ENCODE data around the gene CXCL11. TPM values are rescaled to one million over a fixed set of nuclear protein-coding genes. Genes with fewer than 3 reads are reported as not detected.

Gene CXCL11
- total and polyA plus RNA-seq, 2 experiments from 2014 or later = 0.81 to 1.9 TPM

DNA sequence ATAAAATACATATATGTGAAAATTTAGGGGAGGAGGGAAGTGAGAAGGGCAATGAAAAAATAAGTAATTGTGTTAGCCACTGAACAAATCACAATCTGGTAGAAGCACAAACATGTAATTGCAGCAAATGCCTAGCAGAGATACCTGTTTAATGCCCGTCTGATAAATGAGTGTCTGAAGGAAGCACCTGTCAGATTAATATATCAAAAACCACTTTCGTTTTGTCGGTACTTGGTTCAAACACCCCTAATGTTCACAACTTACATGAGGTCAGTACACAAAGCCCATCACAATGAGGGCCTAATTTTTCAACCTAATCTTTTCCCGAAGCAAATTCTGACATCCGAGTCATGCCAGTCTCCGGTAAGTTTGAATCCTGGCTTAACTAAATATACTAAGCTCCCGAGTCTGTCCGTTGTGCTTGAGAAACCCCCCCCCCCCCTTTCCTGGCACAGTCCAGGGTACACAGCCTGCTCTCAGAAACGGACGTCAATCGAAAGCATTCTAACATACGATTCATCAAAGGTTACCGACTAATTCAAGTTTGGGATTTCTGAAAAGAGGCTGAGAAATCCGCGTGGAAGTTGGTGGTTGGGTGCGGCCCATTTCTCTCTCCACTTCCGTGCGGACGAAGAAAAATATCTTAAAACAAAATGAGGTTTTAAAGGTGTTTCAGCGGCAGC, 45.9 kb downstream of the CXCL11 start (continued):
- no peak for TF ChIP-seq POLR2AphosphoS5 (IDR thresholded peaks at IDR 0.05; ENCODE audit: low read depth)
- TF ChIP-seq, protein P1, sequence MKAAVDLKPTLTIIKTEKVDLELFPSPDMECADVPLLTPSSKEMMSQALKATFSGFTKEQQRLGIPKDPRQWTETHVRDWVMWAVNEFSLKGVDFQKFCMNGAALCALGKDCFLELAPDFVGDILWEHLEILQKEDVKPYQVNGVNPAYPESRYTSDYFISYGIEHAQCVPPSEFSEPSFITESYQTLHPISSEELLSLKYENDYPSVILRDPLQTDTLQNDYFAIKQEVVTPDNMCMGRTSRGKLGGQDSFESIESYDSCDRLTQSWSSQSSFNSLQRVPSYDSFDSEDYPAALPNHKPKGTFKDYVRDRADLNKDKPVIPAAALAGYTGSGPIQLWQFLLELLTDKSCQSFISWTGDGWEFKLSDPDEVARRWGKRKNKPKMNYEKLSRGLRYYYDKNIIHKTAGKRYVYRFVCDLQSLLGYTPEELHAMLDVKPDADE (IDR thresholded peaks at IDR 0.05) = no peak
- TF ChIP-seq ZNF331 (CRISPR knock-in tag; IDR thresholded peaks at IDR 0.05; ENCODE audit: low read depth) = no peak
- no peak for TF ChIP-seq EZH2 (IDR thresholded peaks at IDR 0.05; ENCODE audit: low read depth, unreplicated experiment)
- no peak for TF ChIP-seq NANOG (IDR thresholded peaks at IDR 0.05; ENCODE audit: borderline replicate concordance)
- TF ChIP-seq ZNF114 (CRISPR knock-in tag; IDR thresholded peaks at IDR 0.05) = no peak

DNA sequence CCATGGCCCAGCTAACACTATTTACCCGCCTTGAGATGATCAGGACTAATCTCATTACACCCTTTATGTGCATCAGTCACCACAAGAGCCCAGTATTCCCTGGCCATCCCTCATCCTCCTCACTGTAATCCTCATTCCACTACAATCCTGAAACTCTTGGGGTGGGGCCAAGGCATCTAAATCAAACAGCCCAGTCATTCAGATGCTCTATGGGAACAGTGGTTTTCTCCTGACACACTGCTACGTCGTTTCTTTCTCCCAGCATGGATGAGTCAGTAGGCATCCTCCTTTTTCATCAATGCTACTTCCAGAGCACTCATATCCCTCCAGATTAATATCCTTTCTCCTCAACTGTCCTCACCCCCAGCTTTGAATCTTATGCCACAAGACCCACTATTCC, 50.8 kb downstream of the CXCL11 start:
- no peak overlapping the region for H3K4me2 ChIP-seq
- Mint-ChIP-seq H3K36me3 (ENCODE audit: low read depth) (peaks cover 32% of the 10 kb centered on the region), H3K4me1 (peaks cover 11% of the 10 kb centered on the region), H3K27me3 (ENCODE audit: insufficient read depth, low read depth, poor library complexity) (no peaks in the 10 kb centered on the region), H3K9me3 (no peaks in the 10 kb centered on the region), H3K4me3 (no peak overlapping the region), H3K27ac (no peak overlapping the region)
- no peaks in the 10 kb centered on the region for H3K27me3 ChIP-seq (ENCODE audit: insufficient read depth)
- H2AFZ ChIP-seq = no peak overlapping the region
- ATAC-seq (no peak), DNase-seq (ENCODE audit: low spot score) (no peak)
- no peaks in the 10 kb centered on the region for H3F3A ChIP-seq (replicated peaks; ENCODE audit: low read depth)
- H3K9me2 ChIP-seq (ENCODE audit: insufficient read depth) = no peaks in the 10 kb centered on the region
- peaks cover 82% of the 10 kb centered on the region for H3K79me2 ChIP-seq (replicated peaks; ENCODE audit: insufficient read depth)
- no peak overlapping the region for H3K27ac ChIP-seq (ENCODE audit: low read depth)
- H3K4me1 ChIP-seq (ENCODE audit: insufficient read depth) = peaks cover 7% of the 10 kb centered on the region
- peaks cover 50% of the 10 kb centered on the region for H4K20me1 ChIP-seq (replicated peaks; ENCODE audit: insufficient read depth)
- no peak overlapping the region for H3K4me3 ChIP-seq
- H3K36me3 ChIP-seq (ENCODE audit: insufficient read depth) = peaks cover 21% of the 10 kb centered on the region; the same call in 1 of the 2 replicates
- no peak for TF ChIP-seq EZH2 (IDR thresholded peaks at IDR 0.05; ENCODE audit: low read depth, unreplicated experiment)
- TF ChIP-seq NANOG (IDR thresholded peaks at IDR 0.05; ENCODE audit: borderline replicate concordance) = no peak
- TF ChIP-seq, protein P2, sequence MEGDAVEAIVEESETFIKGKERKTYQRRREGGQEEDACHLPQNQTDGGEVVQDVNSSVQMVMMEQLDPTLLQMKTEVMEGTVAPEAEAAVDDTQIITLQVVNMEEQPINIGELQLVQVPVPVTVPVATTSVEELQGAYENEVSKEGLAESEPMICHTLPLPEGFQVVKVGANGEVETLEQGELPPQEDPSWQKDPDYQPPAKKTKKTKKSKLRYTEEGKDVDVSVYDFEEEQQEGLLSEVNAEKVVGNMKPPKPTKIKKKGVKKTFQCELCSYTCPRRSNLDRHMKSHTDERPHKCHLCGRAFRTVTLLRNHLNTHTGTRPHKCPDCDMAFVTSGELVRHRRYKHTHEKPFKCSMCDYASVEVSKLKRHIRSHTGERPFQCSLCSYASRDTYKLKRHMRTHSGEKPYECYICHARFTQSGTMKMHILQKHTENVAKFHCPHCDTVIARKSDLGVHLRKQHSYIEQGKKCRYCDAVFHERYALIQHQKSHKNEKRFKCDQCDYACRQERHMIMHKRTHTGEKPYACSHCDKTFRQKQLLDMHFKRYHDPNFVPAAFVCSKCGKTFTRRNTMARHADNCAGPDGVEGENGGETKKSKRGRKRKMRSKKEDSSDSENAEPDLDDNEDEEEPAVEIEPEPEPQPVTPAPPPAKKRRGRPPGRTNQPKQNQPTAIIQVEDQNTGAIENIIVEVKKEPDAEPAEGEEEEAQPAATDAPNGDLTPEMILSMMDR (conservative IDR thresholded peaks at IDR 0.05; ENCODE audit: low read depth in 2 of 2) = no peak
- TF ChIP-seq ZNF114 (CRISPR knock-in tag; IDR thresholded peaks at IDR 0.05) = no peak
- TF ChIP-seq STAT1 (IDR thresholded peaks at IDR 0.05; ENCODE audit: unreplicated experiment) = no peak
- TF ChIP-seq, protein P3, sequence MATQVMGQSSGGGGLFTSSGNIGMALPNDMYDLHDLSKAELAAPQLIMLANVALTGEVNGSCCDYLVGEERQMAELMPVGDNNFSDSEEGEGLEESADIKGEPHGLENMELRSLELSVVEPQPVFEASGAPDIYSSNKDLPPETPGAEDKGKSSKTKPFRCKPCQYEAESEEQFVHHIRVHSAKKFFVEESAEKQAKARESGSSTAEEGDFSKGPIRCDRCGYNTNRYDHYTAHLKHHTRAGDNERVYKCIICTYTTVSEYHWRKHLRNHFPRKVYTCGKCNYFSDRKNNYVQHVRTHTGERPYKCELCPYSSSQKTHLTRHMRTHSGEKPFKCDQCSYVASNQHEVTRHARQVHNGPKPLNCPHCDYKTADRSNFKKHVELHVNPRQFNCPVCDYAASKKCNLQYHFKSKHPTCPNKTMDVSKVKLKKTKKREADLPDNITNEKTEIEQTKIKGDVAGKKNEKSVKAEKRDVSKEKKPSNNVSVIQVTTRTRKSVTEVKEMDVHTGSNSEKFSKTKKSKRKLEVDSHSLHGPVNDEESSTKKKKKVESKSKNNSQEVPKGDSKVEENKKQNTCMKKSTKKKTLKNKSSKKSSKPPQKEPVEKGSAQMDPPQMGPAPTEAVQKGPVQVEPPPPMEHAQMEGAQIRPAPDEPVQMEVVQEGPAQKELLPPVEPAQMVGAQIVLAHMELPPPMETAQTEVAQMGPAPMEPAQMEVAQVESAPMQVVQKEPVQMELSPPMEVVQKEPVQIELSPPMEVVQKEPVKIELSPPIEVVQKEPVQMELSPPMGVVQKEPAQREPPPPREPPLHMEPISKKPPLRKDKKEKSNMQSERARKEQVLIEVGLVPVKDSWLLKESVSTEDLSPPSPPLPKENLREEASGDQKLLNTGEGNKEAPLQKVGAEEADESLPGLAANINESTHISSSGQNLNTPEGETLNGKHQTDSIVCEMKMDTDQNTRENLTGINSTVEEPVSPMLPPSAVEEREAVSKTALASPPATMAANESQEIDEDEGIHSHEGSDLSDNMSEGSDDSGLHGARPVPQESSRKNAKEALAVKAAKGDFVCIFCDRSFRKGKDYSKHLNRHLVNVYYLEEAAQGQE (IDR thresholded peaks at IDR 0.05; ENCODE audit: unreplicated experiment) = no peak
- TF ChIP-seq, protein P4, sequence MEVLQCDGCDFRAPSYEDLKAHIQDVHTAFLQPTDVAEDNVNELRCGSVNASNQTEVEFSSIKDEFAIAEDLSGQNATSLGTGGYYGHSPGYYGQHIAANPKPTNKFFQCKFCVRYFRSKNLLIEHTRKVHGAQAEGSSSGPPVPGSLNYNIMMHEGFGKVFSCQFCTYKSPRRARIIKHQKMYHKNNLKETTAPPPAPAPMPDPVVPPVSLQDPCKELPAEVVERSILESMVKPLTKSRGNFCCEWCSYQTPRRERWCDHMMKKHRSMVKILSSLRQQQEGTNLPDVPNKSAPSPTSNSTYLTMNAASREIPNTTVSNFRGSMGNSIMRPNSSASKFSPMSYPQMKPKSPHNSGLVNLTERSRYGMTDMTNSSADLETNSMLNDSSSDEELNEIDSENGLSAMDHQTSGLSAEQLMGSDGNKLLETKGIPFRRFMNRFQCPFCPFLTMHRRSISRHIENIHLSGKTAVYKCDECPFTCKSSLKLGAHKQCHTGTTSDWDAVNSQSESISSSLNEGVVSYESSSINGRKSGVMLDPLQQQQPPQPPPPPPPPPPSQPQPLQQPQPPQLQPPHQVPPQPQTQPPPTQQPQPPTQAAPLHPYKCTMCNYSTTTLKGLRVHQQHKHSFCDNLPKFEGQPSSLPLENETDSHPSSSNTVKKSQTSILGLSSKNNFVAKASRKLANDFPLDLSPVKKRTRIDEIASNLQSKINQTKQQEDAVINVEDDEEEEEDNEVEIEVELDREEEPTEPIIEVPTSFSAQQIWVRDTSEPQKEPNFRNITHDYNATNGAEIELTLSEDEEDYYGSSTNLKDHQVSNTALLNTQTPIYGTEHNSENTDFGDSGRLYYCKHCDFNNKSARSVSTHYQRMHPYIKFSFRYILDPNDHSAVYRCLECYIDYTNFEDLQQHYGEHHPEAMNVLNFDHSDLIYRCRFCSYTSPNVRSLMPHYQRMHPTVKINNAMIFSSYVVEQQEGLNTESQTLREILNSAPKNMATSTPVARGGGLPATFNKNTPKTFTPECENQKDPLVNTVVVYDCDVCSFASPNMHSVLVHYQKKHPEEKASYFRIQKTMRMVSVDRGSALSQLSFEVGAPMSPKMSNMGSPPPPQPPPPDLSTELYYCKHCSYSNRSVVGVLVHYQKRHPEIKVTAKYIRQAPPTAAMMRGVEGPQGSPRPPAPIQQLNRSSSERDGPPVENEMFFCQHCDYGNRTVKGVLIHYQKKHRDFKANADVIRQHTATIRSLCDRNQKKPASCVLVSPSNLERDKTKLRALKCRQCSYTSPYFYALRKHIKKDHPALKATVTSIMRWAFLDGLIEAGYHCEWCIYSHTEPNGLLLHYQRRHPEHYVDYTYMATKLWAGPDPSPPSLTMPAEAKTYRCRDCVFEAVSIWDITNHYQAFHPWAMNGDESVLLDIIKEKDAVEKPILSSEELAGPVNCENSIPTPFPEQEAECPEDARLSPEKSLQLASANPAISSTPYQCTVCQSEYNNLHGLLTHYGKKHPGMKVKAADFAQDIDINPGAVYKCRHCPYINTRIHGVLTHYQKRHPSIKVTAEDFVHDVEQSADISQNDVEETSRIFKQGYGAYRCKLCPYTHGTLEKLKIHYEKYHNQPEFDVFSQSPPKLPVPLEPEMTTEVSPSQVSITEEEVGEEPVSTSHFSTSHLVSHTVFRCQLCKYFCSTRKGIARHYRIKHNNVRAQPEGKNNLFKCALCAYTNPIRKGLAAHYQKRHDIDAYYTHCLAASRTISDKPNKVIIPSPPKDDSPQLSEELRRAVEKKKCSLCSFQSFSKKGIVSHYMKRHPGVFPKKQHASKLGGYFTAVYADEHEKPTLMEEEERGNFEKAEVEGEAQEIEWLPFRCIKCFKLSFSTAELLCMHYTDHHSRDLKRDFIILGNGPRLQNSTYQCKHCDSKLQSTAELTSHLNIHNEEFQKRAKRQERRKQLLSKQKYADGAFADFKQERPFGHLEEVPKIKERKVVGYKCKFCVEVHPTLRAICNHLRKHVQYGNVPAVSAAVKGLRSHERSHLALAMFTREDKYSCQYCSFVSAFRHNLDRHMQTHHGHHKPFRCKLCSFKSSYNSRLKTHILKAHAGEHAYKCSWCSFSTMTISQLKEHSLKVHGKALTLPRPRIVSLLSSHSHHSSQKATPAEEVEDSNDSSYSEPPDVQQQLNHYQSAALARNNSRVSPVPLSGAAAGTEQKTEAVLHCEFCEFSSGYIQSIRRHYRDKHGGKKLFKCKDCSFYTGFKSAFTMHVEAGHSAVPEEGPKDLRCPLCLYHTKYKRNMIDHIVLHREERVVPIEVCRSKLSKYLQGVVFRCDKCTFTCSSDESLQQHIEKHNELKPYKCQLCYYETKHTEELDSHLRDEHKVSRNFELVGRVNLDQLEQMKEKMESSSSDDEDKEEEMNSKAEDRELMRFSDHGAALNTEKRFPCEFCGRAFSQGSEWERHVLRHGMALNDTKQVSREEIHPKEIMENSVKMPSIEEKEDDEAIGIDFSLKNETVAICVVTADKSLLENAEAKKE (CRISPR knock-in tag; IDR thresholded peaks at IDR 0.05) = no peak
- no peak for TF ChIP-seq CREB1 (CRISPR knock-in tag; IDR thresholded peaks at IDR 0.05; ENCODE audit: low read depth)
- no peak for TF ChIP-seq EZH2phosphoT487 (IDR thresholded peaks at IDR 0.05; ENCODE audit: unreplicated experiment)
